NCI-H128 (cell line): Measurements from ENCODE around the gene FLT4.
"Not testable (repeated sequence)": the region's sequence is repeated elsewhere in the genome, so short reads cannot be mapped to it uniquely, and the experiment has no call there.

Source experiments
- DNase-seq: peaks from one replicate; lab custom pipeline; 2025; ENCODE audit not compliant: unreplicated experiment; lab: John Stamatoyannopoulos, UW

Gene FLT4

GRCh38 chr5:180649297-180650039 is at the start of gene FLT4:
Gene FLT4 (minus strand): TSS chr5:180649600. CDS start chr5:180649545, 55 bp downstream.
- DNase-seq, result no peak

- no peak for DNase-seq
These were observed 49.6 kb upstream of the FLT4 start for GRCh38 chr5:180699042-180699441.

- DNase-seq, result no peak
These were observed 46.7 kb upstream of the FLT4 start for GRCh38 chr5:180696116-180696515.

GRCh38 chr5:180692429-180692828 is 43.0 kb upstream of the FLT4 start:
- DNase-seq, result no peak

GRCh38 chr5:180691046-180691445 is 41.6 kb upstream of the FLT4 start:
- no peak for DNase-seq

- no peak for DNase-seq
These were observed 41.2 kb upstream of the FLT4 start for GRCh38 chr5:180690562-180690961.

GRCh38 chr5:180689775-180690174 is 40.4 kb upstream of the FLT4 start:
- DNase-seq, result no peak

GRCh38 chr5:180689071-180689694 is 39.8 kb upstream of the FLT4 start:
- no peak for DNase-seq

- DNase-seq, result no peak
These were observed 39.1 kb upstream of the FLT4 start for GRCh38 chr5:180688330-180689070.

GRCh38 chr5:180686799-180687198 is 37.4 kb upstream of the FLT4 start:
- not testable (repeated sequence) for DNase-seq

- DNase-seq, result no peak
These were observed 35.3 kb upstream of the FLT4 start for GRCh38 chr5:180684623-180685161.

- no peak for DNase-seq
These were observed 34.0 kb upstream of the FLT4 start for GRCh38 chr5:180683220-180683922.

GRCh38 chr5:180682560-180682959 is 33.2 kb upstream of the FLT4 start:
- DNase-seq, result no peak

- not testable (repeated sequence) for DNase-seq
These were observed 32.6 kb upstream of the FLT4 start for GRCh38 chr5:180682008-180682407.

GRCh38 chr5:180678319-180678718 is 28.9 kb upstream of the FLT4 start:
- not testable (repeated sequence) for DNase-seq

GRCh38 chr5:180675036-180675635 is 25.7 kb upstream of the FLT4 start:
- DNase-seq, result no peak

- not testable (repeated sequence) for DNase-seq
These were observed 24.7 kb upstream of the FLT4 start for GRCh38 chr5:180674090-180674475.

- DNase-seq, result no peak
These were observed 24.1 kb upstream of the FLT4 start for GRCh38 chr5:180673371-180674089.

GRCh38 chr5:180671958-180672524 is 22.6 kb upstream of the FLT4 start:
- not testable (repeated sequence) for DNase-seq
